ENCODE measurements around the gene KRT4.

KRT4 gene

GRCh38 chr12:52778833-52779232 lies 35.1 kb downstream of the KRT4 start:
- no peak overlapping the region for H3K4me3 Mint-ChIP-seq
- DNase-seq, result no peak
- H3K27ac Mint-ChIP-seq, result no peak overlapping the region
- CTCF ChIA-PET, result interaction anchor here (1.6 kb wide), 1 partner anchor 101 kb away, joined by 3 read pairs; no protein-coding TSS in a partner anchor
- H3K36me3 Mint-ChIP-seq, result no peaks in the 10 kb centered on the region
- H3K4me1 Mint-ChIP-seq, result no peaks in the 10 kb centered on the region
- H3K9me3 Mint-ChIP-seq, result no peaks in the 10 kb centered on the region
- H3K27me3 Mint-ChIP-seq, result peaks cover 29% of the 10 kb centered on the region

GRCh38 chr12:52777566-52777965 lies 36.4 kb downstream of the KRT4 start:
- Mint-ChIP-seq H3K27me3 (peaks cover 29% of the 10 kb centered on the region), H3K4me3 (no peak overlapping the region), H3K27ac (no peak overlapping the region), H3K36me3 (no peaks in the 10 kb centered on the region), H3K4me1 (no peaks in the 10 kb centered on the region), H3K9me3 (no peaks in the 10 kb centered on the region)
- CTCF ChIA-PET, result interaction anchor here (1.6 kb wide), 1 partner anchor 102 kb away, joined by 3 read pairs; no protein-coding TSS in a partner anchor
- no peak for DNase-seq

- Mint-ChIP-seq H3K27ac (no peak within 1 kb of the TSS), H3K36me3 (no peaks in the 10 kb centered on the region), H3K27me3 (peaks cover 31% of the 10 kb centered on the region), H3K4me1 (no peaks in the 10 kb centered on the region), H3K4me3 (no peak within 1 kb of the TSS), H3K9me3 (no peaks in the 10 kb centered on the region)
- no peak for DNase-seq
- CTCF ChIA-PET, result interaction anchor here (1.4 kb wide), 1 partner anchor 14 kb away, joined by 3 read pairs; no protein-coding TSS in a partner anchor
Measured at GRCh38 chr12:52776913-52777395, 37.0 kb downstream of the KRT4 start, which contains the start of gene KRT76. KRT76 (minus strand) TSS chr12:52777345; CDS start chr12:52777291, 54 bp downstream.

GRCh38 chr12:52776435-52776834 lies 37.5 kb downstream of the KRT4 start:
- CTCF ChIA-PET, result interaction anchor here (1.4 kb wide), 1 partner anchor 14 kb away, joined by 3 read pairs; no protein-coding TSS in a partner anchor
- H3K9me3 Mint-ChIP-seq, result no peaks in the 10 kb centered on the region

GRCh38 chr12:52774629-52775250 lies 39.2 kb downstream of the KRT4 start:
- Mint-ChIP-seq H3K27ac (no peak overlapping the region), H3K9me3 (no peaks in the 10 kb centered on the region), H3K4me3 (no peak overlapping the region), H3K27me3 (peaks cover 29% of the 10 kb centered on the region), H3K4me1 (no peaks in the 10 kb centered on the region), H3K36me3 (no peaks in the 10 kb centered on the region)
- CTCF ChIA-PET, result no interaction called here
- DNase-seq, result no peak

More at GRCh38 chr12:52776435-52776834, 37.5 kb downstream of the KRT4 start:
- Mint-ChIP-seq H3K4me3 (no peak overlapping the region), H3K4me1 (no peaks in the 10 kb centered on the region), H3K36me3 (no peaks in the 10 kb centered on the region), H3K27ac (no peak overlapping the region), H3K27me3 (peaks cover 33% of the 10 kb centered on the region)
- no peak for DNase-seq

- H3K9me3 Mint-ChIP-seq, result no peaks in the 10 kb centered on the region
- peaks cover 26% of the 10 kb centered on the region for H3K27me3 Mint-ChIP-seq
- no peaks in the 10 kb centered on the region for H3K4me1 Mint-ChIP-seq
- no peak for DNase-seq
- CTCF ChIA-PET, result interaction anchor here (0.6 kb wide), 1 partner anchor 56 kb away, joined by 3 read pairs; no protein-coding TSS in a partner anchor
- no peak overlapping the region for H3K27ac Mint-ChIP-seq
- H3K36me3 Mint-ChIP-seq, result no peaks in the 10 kb centered on the region
- H3K4me3 Mint-ChIP-seq, result no peak overlapping the region
Measured at GRCh38 chr12:52772772-52773171, 41.1 kb downstream of the KRT4 start.

GRCh38 chr12:52772188-52772587 lies 41.7 kb downstream of the KRT4 start:
- H3K36me3 Mint-ChIP-seq, result no peaks in the 10 kb centered on the region
- no peak overlapping the region for H3K27ac Mint-ChIP-seq
- CTCF ChIA-PET, result no interaction called here
- H3K27me3 Mint-ChIP-seq, result peaks cover 20% of the 10 kb centered on the region
- DNase-seq, result no peak
- no peak overlapping the region for H3K4me3 Mint-ChIP-seq
- no peaks in the 10 kb centered on the region for H3K4me1 Mint-ChIP-seq
- H3K9me3 Mint-ChIP-seq, result no peaks in the 10 kb centered on the region

GRCh38 chr12:52771505-52771904 lies 42.4 kb downstream of the KRT4 start:
- Mint-ChIP-seq H3K27me3 (peaks cover 16% of the 10 kb centered on the region), H3K36me3 (no peaks in the 10 kb centered on the region), H3K27ac (no peak overlapping the region), H3K4me1 (no peaks in the 10 kb centered on the region), H3K9me3 (no peaks in the 10 kb centered on the region), H3K4me3 (no peak overlapping the region)
- DNase-seq, result no peak
- CTCF ChIA-PET, result interaction anchor here (0.6 kb wide), 1 partner anchor 34 kb away, joined by 4 read pairs; no protein-coding TSS in a partner anchor

- Mint-ChIP-seq H3K4me3 (no peak overlapping the region), H3K27me3 (peaks cover 14% of the 10 kb centered on the region), H3K4me1 (no peaks in the 10 kb centered on the region), H3K27ac (no peak overlapping the region), H3K36me3 (no peaks in the 10 kb centered on the region), H3K9me3 (no peaks in the 10 kb centered on the region)
- CTCF ChIA-PET, result no interaction called here
- no peak for DNase-seq
Measured at GRCh38 chr12:52771088-52771487, 42.8 kb downstream of the KRT4 start.

GRCh38 chr12:52769946-52770345 lies 44.0 kb downstream of the KRT4 start:
- no peaks in the 10 kb centered on the region for H3K36me3 Mint-ChIP-seq
- H3K27ac Mint-ChIP-seq, result no peak overlapping the region
- CTCF ChIA-PET, result no interaction called here
- peaks cover 15% of the 10 kb centered on the region for H3K27me3 Mint-ChIP-seq
- no peak for DNase-seq
- no peaks in the 10 kb centered on the region for H3K4me1 Mint-ChIP-seq
- H3K4me3 Mint-ChIP-seq, result no peak overlapping the region
- H3K9me3 Mint-ChIP-seq, result no peaks in the 10 kb centered on the region

- Mint-ChIP-seq H3K36me3 (no peaks in the 10 kb centered on the region), H3K27ac (no peak overlapping the region), H3K27me3 (peaks cover 15% of the 10 kb centered on the region), H3K9me3 (no peaks in the 10 kb centered on the region), H3K4me1 (no peaks in the 10 kb centered on the region), H3K4me3 (no peak overlapping the region)
- DNase-seq, result no peak
- CTCF ChIA-PET, result no interaction called here
Measured at GRCh38 chr12:52769354-52769753, 44.6 kb downstream of the KRT4 start.

- no peak overlapping the region for H3K4me3 Mint-ChIP-seq
- CTCF ChIA-PET, result interaction anchor here (1.2 kb wide), 1 partner anchor 186 kb away, joined by 3 read pairs; no protein-coding TSS in a partner anchor
Measured at GRCh38 chr12:52768479-52769200, 45.3 kb downstream of the KRT4 start.

GRCh38 chr12:52767427-52767826 lies 46.5 kb downstream of the KRT4 start:
- CTCF ChIA-PET, result interaction anchor here (1.2 kb wide), 1 partner anchor 185 kb away, joined by 3 read pairs; no protein-coding TSS in a partner anchor

More at GRCh38 chr12:52768479-52769200, 45.3 kb downstream of the KRT4 start:
- no peak for DNase-seq
- H3K27ac Mint-ChIP-seq, result no peak overlapping the region
- H3K4me1 Mint-ChIP-seq, result no peaks in the 10 kb centered on the region
- peaks cover 19% of the 10 kb centered on the region for H3K27me3 Mint-ChIP-seq
- no peaks in the 10 kb centered on the region for H3K36me3 Mint-ChIP-seq
- H3K9me3 Mint-ChIP-seq, result no peaks in the 10 kb centered on the region

GRCh38 chr12:52767020-52767379 lies 46.9 kb downstream of the KRT4 start:
- H3K4me3 Mint-ChIP-seq, result no peak overlapping the region
- CTCF ChIA-PET, result no interaction called here
- DNase-seq, result no peak

More at GRCh38 chr12:52767427-52767826, 46.5 kb downstream of the KRT4 start:
- no peak overlapping the region for H3K27ac Mint-ChIP-seq
- peaks cover 20% of the 10 kb centered on the region for H3K27me3 Mint-ChIP-seq
- no peak overlapping the region for H3K4me3 Mint-ChIP-seq
- H3K9me3 Mint-ChIP-seq, result no peaks in the 10 kb centered on the region
- H3K4me1 Mint-ChIP-seq, result no peaks in the 10 kb centered on the region
- no peaks in the 10 kb centered on the region for H3K36me3 Mint-ChIP-seq
- no peak for DNase-seq

More at GRCh38 chr12:52767020-52767379, 46.9 kb downstream of the KRT4 start:
- H3K4me1 Mint-ChIP-seq, result no peaks in the 10 kb centered on the region
- peaks cover 18% of the 10 kb centered on the region for H3K27me3 Mint-ChIP-seq
- no peaks in the 10 kb centered on the region for H3K36me3 Mint-ChIP-seq
- H3K27ac Mint-ChIP-seq, result no peak overlapping the region
- H3K9me3 Mint-ChIP-seq, result no peaks in the 10 kb centered on the region

Data from activated naive CD4-positive, alpha-beta T cell treated with anti-CD3 and anti-CD28 coated beads, Interleukin-2, amount 10 ng/mL, durations not matched to agents 7 days and 5 days (primary cell).